ENCODE measurements around the gene ADORA1. TPM values are rescaled to one million over a fixed set of nuclear protein-coding genes. Genes with fewer than 3 reads are reported as not detected.

ADORA1 gene
- total and polyA plus RNA-seq, 2 of the 4 experiments (the other 2 are of a cell fraction): 0.36 to 0.56 TPM

DNA sequence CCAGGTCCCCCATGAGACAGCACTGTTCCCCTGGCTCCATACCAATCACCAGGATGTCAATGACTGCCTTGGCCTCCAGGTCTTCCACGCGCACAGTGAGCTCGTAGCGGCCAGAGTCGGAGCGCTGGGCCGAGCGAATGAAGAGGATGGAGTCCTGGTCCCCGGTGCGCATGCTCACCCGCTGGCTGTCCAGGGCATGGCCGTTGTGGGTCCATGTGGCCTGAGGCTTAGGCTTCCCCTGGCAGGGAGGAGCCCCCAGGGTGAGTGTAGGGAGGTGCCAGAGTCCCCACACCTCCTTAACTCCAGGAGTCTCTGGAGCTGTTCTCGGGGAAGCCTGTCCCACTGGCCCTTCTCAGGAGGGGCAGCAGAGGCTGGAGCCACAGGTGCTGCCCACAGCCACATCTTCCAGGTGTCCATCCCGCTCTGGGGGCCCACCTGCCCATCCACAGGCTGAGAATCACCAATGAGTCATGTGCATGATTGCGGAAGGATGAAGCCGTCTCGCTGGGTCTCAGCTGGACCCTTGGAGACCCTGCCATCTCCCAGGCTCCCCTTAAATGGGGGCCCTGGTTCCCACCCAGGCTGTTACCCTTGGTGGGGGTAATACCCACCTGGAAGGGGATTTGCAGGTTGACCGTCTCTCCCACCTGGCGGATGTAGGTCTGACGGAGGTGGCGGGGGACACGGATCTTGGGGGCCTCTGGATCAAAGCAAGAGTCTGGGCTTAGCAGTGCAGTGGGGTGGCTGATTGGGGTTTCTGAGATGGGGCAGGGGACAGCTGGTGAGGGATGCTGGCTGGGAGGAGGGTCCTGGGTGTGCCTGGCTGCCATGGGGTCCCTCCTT is 44.0 kb downstream of the ADORA1 start:
- H3K4me2 ChIP-seq (ENCODE audit: low read depth, low read length): no peak overlapping the region
- no peak overlapping the region for H4K5ac ChIP-seq (ENCODE audit: low read depth, low read length)
- WGBS, 2 experiments (ENCODE audit: extremely low coverage in 2 of 2, insufficient read length in 1 of 2): 94% methylated on average over 6 of the region's 22 CpGs; no CpG with 5 or more reads in 1 of the 2 experiments
- H3K9ac ChIP-seq (ENCODE audit: low read depth, low read length): no peak overlapping the region
- H4K8ac ChIP-seq (ENCODE audit: low read depth in 2 of 2, low read length in 2 of 2): no peak overlapping the region
- H2AK5ac ChIP-seq (ENCODE audit: low read depth, low read length): no peak overlapping the region
- peak overlapping the region; percentile 23 for H2AFZ ChIP-seq (replicated peaks; ENCODE audit: low read length, poor library complexity)
- DNase-seq (no peak), ATAC-seq (ENCODE audit: low read depth) (no peak)
- H2BK5ac ChIP-seq (ENCODE audit: low read depth, low read length, poor library complexity, severe bottlenecking): no peak overlapping the region
- no peaks in the 10 kb centered on the region for H3K9me3 ChIP-seq (ENCODE audit: control insufficient read depth, insufficient read depth, low read length)
- intact Hi-C loops (cut with micrococcal nuclease): no loop called here
- H3K36me3 ChIP-seq (ENCODE audit: control insufficient read depth, insufficient read depth, low read length): no peaks in the 10 kb centered on the region
- H3K4me3 ChIP-seq (ENCODE audit: insufficient read depth, low read depth, low read length): no peak overlapping the region
- POLR2A ChIA-PET (ENCODE audit: unreplicated experiment): no interaction called here
- H3K27ac ChIP-seq (ENCODE audit: insufficient read depth, low read length): no peak overlapping the region
- H3K4me1 ChIP-seq (ENCODE audit: control insufficient read depth, insufficient read depth, low read length): peaks cover 8% of the 10 kb centered on the region
- dilution Hi-C loops (cut with HindIII; ENCODE audit: low sequenced_read_pairs, unreplicated experiment): no loop called here
- no peak overlapping the region for H3K23ac ChIP-seq (ENCODE audit: low read depth, low read length)
- H3K27me3 ChIP-seq (ENCODE audit: control insufficient read depth, insufficient read depth, low read length): peaks cover 2% of the 10 kb centered on the region; the same call in 1 of the 2 replicates
- no peaks in the 10 kb centered on the region for H4K20me1 ChIP-seq (ENCODE audit: insufficient read depth, low read length)
- H3K56ac ChIP-seq (ENCODE audit: extremely low read depth, insufficient read depth, low read length): no peak overlapping the region
- H3K79me1 ChIP-seq (ENCODE audit: low read depth in 1 of 2, low read length in 2 of 2): no peaks in the 10 kb centered on the region
- H4K91ac ChIP-seq (ENCODE audit: insufficient read depth, low read depth, low read length): no peak overlapping the region
- no peak overlapping the region for H2BK20ac ChIP-seq (ENCODE audit: low read depth, low read length)
- CTCF ChIA-PET: interaction anchor here (0.7 to 2.9 kb wide), 5 partner anchors 15 to 132 kb away, joined by 3 to 20 read pairs (median 5); no protein-coding TSS in a partner anchor
- BruUV-seq (replicated peaks): no TSS peak
- H2BK120ac ChIP-seq (ENCODE audit: low read depth, low read length): no peak overlapping the region
- no peak overlapping the region for H3K4ac ChIP-seq (ENCODE audit: low read depth, low read length)
- no peak overlapping the region for H2BK15ac ChIP-seq (ENCODE audit: low read depth, low read length)
- in situ Hi-C loops (cut with MboI; ENCODE audit: low sequenced_read_pairs): no loop called here
- no peak overlapping the region for H3K18ac ChIP-seq (ENCODE audit: low read depth, low read length)
- H3K9me1 ChIP-seq (ENCODE audit: insufficient read depth, low read length): 0 out of 2 replicates have a peak, but pooled peaks cover 2% of the 10 kb centered on the region
- H2AK9ac ChIP-seq (replicated peaks; ENCODE audit: low read depth, low read length, poor library complexity): no peak overlapping the region
- no peak overlapping the region for H3K14ac ChIP-seq (replicated peaks; ENCODE audit: low read depth, low read length)
- TF ChIP-seq CHD1 (IDR thresholded peaks at IDR 0.05; ENCODE audit: low read depth, low read length): no peak
- no peak for TF ChIP-seq CEBPB (IDR thresholded peaks at IDR 0.05; ENCODE audit: low read depth, low read length)
- TF ChIP-seq FOS (IDR thresholded peaks at IDR 0.05; ENCODE audit: low read depth, low read length): no peak
- TF ChIP-seq MAFK (IDR thresholded peaks at IDR 0.05; ENCODE audit: low read depth, low read length): no peak
- no peak for TF ChIP-seq SMC3 (IDR thresholded peaks at IDR 0.05; ENCODE audit: low read depth, low read length)
- TF ChIP-seq RCOR1 (IDR thresholded peaks at IDR 0.05; ENCODE audit: insufficient replicate concordance, low read length): no peak
- TF ChIP-seq, protein P1, sequence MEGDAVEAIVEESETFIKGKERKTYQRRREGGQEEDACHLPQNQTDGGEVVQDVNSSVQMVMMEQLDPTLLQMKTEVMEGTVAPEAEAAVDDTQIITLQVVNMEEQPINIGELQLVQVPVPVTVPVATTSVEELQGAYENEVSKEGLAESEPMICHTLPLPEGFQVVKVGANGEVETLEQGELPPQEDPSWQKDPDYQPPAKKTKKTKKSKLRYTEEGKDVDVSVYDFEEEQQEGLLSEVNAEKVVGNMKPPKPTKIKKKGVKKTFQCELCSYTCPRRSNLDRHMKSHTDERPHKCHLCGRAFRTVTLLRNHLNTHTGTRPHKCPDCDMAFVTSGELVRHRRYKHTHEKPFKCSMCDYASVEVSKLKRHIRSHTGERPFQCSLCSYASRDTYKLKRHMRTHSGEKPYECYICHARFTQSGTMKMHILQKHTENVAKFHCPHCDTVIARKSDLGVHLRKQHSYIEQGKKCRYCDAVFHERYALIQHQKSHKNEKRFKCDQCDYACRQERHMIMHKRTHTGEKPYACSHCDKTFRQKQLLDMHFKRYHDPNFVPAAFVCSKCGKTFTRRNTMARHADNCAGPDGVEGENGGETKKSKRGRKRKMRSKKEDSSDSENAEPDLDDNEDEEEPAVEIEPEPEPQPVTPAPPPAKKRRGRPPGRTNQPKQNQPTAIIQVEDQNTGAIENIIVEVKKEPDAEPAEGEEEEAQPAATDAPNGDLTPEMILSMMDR (conservative IDR thresholded peaks at IDR 0.05; ENCODE audit: low read depth, low read length): no peak
- no peak for TF ChIP-seq RFX5 (IDR thresholded peaks at IDR 0.05; ENCODE audit: low read depth, low read length)
- no peak for TF ChIP-seq BHLHE40 (IDR thresholded peaks at IDR 0.05; ENCODE audit: low read depth, low read length)
- TF ChIP-seq NFE2L2 (IDR thresholded peaks at IDR 0.05; ENCODE audit: low read depth, low read length): no peak
- TF ChIP-seq, protein P2, sequence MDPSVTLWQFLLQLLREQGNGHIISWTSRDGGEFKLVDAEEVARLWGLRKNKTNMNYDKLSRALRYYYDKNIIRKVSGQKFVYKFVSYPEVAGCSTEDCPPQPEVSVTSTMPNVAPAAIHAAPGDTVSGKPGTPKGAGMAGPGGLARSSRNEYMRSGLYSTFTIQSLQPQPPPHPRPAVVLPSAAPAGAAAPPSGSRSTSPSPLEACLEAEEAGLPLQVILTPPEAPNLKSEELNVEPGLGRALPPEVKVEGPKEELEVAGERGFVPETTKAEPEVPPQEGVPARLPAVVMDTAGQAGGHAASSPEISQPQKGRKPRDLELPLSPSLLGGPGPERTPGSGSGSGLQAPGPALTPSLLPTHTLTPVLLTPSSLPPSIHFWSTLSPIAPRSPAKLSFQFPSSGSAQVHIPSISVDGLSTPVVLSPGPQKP (IDR thresholded peaks at IDR 0.05; ENCODE audit: borderline replicate concordance, low read depth, low read length): no peak
- no peak for TF ChIP-seq MXI1 (IDR thresholded peaks at IDR 0.05; ENCODE audit: borderline replicate concordance, low read depth, low read length)
- TF ChIP-seq MAZ (IDR thresholded peaks at IDR 0.05; ENCODE audit: borderline replicate concordance, low read depth, low read length): no peak
- TF ChIP-seq RAD21 (IDR thresholded peaks at IDR 0.05; ENCODE audit: low read length): no peak
- no peak for TF ChIP-seq POLR2A (IDR thresholded peaks at IDR 0.05; ENCODE audit: low read depth, low read length)

Measured in IMR-90 (cell line).